Activated T-cell treated with anti-CD3 and anti-CD28 coated beads for 24 hours (primary cell): ENCODE data around the gene KCNS3.

Source experiments
- DNase-seq: peaks from one replicate; pipeline ENCODE4 v3.0.0-alpha.2; 2020; ENCODE audit warnings: low read depth

Gene KCNS3

DNA sequence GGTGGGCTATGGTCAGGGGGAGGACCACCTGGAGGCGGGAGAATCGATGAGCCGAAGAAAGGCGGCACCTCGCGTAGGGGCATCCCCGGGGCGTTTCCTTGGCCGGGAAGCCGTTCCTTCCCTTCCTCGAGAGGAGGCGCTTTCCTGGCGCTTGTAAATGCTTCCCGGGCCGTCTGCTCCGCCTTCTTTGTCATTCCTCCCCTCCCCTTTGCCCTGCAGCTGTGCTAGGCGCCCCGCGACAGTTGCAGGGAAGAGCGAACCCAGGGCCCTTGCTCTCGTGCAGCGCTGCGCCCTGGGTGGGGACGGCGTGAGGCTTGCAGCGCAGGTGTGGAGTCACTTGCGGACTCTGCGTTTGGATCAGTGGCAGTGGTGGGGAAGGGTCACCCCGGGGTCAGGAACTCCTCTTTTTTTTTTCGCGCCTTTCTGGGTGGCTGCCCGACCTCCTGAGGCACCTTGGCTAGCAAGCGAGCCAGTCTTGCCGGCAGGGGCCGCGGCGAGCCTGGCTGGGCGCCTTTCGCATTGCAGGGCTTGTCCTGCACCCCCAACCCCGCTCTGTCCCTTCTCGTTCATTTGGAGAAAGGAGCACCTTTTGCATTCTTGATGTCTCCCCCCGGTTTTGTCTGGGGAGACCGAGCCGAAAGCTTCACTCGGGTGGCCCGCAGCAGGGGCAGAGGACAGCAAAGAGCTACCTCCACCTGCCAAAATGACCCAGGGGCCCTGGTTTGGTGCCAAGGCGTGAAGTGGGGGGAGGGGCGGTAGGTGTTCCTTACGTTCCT is 858 bp downstream of the KCNS3 start:
- DNase-seq = no peak

DNA sequence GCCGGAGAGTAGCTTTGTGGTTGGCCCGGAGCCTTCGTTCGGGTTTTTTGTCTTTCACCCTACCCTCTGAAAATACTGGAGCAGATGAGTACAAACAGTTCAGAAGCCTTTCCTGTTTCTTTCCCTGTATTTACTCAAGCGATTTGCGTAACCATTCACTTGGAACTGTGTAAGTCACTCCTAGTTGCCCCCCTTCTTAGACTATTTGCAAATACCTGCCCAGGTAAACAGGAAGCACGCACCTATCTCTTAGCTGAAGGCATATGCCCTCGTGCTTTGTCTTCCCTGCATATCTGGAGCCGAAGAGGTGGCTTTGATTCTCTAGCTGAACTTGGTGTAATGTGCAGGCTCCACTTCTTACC is 1.4 kb downstream of the KCNS3 start:
- DNase-seq = no peak

GRCh38 chr2:17892770-17893534 is 14.5 kb downstream of the KCNS3 start:
- no peak for DNase-seq

DNA sequence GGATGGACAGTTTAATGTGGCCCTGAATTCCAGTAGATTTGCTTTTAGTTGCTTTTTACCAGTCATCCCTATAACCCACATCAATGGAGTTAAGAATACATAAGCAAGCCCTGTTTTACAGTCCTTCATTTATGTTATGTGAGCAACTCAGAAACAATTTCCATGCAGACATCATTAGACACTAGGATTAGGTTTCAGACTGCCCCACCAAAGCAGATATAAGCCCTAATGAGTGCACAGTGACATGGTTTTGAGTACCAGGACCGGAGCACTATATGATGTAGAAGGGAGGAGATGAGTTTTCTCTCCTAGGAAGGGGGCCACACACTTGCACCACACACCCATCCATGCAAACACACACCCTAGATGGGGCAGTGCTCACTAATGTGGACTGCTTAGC is 15.5 kb downstream of the KCNS3 start:
- no peak for DNase-seq

- DNase-seq = no peak
Observed at GRCh38 chr2:17894556-17894955, 16.1 kb downstream of the KCNS3 start.

DNA sequence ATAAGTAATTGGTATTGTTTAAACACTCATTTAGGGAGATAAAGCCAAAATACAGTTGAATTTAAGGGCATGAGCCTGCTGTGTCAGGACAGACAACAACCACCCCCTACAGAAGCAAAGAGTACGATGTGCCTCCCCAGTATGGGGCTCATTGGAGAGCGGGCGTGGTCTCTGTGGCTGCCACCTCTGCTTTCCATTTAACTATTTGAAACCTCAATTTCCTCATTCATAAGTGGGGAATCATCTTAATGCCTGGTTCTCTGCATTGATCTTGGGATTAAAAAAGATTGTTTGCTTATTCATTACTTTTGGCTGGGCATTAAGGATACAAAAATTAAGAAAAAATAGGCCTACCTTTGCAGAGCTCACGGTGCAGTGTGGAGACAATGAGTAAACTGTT is 21.4 kb downstream of the KCNS3 start:
- no peak for DNase-seq

DNA sequence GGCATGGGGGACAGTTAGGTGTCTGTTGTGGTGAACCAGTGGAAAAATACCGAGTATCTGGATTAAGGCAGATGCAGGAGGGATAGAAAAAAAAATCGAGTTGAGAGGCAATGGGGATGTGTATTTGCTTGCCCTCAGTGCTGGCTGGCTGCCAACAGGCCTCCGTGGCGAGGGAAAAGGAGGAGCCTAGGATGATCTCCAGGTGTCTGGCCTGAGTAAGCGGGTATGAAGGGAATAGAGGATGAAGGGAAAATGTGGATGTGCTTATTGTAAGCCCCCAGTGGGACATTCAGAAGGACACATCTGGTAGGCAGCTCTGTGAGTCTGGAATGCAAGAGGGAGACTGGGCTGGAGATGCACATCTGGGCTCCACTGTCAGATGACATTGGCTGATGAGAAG is 22.8 kb downstream of the KCNS3 start:
- DNase-seq = no peak

DNA sequence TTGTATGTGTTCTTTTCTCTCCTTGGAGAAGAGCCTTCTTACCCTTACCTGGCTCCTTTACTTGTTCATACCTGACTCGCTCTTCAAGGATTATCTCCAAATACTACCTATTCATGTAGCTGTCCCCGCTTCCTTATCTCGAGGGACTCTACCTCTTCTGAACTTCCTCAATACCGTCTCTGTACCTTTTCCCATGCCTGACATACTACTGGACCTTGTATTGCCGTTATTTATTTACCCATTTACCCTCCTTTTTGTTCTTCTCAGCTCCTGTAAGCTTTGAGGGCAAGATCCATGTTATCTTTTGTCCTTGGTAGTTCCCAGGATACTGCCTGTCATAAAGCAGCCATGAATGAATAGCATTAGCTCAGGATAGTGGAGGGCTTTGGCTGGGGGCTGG is 32.5 kb downstream of the KCNS3 start:
- no peak for DNase-seq

DNA sequence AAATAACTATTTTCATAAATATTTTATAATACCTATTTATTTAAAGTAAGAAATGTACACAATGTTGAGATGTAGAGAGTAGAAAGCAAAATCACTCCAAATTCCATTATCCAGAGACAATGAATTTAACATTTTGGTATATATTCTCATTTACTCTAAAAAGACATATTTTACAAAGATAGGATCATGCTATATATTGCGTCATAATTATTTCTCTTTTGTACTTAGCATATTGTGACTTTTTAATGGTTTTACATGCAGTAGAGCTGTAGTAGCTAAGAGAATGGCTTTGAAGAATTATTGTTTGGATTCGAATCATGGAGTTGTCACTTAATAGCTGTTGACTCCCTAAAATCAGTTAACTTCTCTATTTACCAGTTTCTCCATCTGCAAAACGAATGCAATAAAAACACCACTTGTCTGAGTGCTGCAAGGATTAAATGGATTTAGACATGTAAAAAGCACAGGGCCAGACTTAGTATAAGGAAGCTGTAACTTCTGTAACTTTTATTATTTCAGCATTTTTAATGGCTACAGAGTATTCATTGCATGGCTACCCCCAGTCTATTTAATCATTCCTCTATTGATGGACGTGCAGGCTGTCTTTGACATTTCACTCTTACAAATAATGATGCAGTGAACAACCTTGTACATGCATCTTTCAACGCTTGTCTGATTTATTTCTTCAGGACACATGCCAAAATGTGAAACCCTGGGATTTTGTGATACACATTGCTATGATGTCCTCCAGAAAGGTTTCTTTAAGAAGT is 33.2 kb downstream of the KCNS3 start:
- no peak for DNase-seq

GRCh38 chr2:17912266-17912691 is 33.8 kb downstream of the KCNS3 start:
- DNase-seq = no peak

GRCh38 chr2:17915099-17915498 is 36.6 kb downstream of the KCNS3 start:
- no peak for DNase-seq

GRCh38 chr2:17915811-17916518 is 37.5 kb downstream of the KCNS3 start:
- DNase-seq = no peak

DNA sequence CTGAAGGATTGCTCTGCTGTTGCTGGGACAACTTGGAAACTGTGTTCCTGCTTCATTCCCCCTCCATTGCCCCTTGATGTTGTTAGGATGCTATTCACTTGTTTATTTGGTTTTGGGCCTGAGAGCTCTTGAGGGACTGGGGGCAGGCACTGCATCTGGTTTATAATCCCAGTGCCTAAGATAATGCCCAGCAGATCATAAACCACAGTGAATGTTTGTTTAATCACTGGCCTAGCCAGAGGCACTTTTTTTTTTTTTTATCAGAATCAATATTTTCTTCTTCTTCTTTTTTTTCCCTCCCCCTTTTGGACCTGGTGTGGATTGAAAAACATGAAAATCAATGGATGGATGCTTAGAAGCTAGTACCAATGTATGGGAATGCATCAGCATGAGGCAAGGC is 38.1 kb downstream of the KCNS3 start:
- DNase-seq = no peak

- DNase-seq = no peak
Observed at GRCh38 chr2:17918789-17919188, 40.3 kb downstream of the KCNS3 start.

GRCh38 chr2:17930773-17931172 is 52.3 kb downstream of the KCNS3 start:
- DNase-seq = no peak

DNA sequence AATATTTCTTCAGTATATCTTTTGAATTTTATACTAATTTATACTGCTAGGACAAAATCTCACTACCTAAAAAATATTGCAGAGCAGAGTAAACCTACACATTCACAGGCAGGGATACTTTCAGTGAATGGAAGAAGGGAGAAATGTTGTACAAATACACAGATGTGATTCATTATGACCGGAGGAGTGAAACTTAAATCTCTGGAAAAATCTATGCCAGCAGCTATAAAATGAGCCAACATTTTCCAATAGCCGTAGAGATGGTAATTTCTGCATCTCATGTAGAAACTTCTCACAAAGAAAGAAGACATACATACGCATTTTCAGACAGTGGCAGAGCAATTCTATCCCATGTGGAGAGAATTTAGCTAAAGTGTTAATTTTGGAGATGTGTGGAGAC is 54.8 kb downstream of the KCNS3 start:
- no peak for DNase-seq

GRCh38 chr2:17934721-17935120 is 56.3 kb downstream of the KCNS3 start:
- no peak for DNase-seq

DNA sequence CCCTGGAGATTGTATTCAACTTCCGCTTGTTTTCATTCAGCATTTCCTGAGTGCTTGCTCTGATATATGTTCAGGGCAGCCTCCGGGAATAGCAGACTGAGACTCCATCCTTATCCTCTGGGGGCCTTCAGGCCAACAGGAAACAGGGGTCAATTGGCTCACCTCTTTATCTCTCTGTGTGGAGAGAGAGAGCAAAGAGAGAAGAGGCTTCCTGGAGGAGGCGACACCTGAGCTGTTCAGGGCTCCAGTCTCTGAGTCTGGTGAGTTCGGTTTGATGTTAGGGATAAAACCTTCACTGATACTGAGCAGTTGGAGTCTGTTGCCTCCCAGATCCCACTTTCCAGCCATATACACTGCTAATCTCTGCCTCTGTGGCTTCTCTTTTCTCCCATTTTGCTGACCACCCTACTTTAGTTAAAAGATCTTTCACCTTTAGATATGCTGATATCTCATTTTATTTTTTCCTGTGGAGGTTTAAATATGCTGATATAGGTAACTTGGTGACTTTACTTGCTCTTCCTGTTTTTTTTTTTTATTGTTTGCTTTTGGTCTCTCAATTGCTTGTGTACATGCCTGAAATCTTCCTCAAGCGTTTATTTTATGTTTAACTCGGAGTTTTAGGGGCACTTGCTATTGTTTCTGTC is 56.9 kb downstream of the KCNS3 start:
- DNase-seq = no peak

- DNase-seq = no peak
Observed at GRCh38 chr2:17936599-17936998, 58.1 kb downstream of the KCNS3 start.

DNA sequence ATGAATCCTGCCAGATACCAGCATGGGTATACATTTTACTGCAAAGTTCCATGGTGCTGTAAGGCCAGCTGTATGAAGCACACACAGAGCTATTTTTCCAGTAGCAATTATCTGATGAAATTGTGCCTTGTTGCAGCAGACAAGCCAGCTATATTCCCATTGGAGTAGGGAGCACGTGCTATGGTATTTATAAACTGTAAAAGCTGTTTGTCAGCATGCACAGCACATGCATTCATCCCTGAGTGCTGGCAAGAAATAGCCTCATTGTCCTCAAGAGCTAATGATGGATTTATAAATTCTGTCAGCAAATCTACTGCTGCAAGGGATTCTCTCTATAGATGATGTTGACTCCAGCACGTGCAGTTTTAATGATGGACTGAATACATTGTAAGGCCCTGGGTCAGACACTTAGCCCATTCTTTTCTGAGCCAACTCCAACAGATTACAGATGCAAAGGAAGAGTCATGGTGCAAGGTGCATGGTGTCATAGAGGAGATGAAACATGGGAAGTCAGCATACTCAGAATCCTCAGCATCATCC is 61.7 kb downstream of the KCNS3 start:
- no peak for DNase-seq

- DNase-seq = no peak
Observed at GRCh38 chr2:17943444-17943843, 65.0 kb downstream of the KCNS3 start.

- DNase-seq = no peak
Observed at GRCh38 chr2:17947113-17947512, 68.6 kb downstream of the KCNS3 start.
